ENCODE results near the gene NCDN.

The NCDN gene

GRCh38 chr1:35530168-35530567, 27.4 kb upstream of the NCDN start:
- no peak for DNase-seq (ENCODE audit: low spot score)
- no peak for TF ChIP-seq CTCF (IDR thresholded peaks at IDR 0.05; ENCODE audit: extremely low read depth, missing control alignments)

GRCh38 chr1:35530946-35531345, 26.7 kb upstream of the NCDN start:
- TF ChIP-seq CTCF (IDR thresholded peaks at IDR 0.05; ENCODE audit: extremely low read depth, missing control alignments) = no peak
- DNase-seq (ENCODE audit: low spot score) = no peak

GRCh38 chr1:35531368-35531767, 26.2 kb upstream of the NCDN start:
- DNase-seq (ENCODE audit: low spot score) = no peak
- TF ChIP-seq CTCF (IDR thresholded peaks at IDR 0.05; ENCODE audit: extremely low read depth, missing control alignments) = no peak

- no peak for TF ChIP-seq CTCF (IDR thresholded peaks at IDR 0.05; ENCODE audit: extremely low read depth, missing control alignments)
- DNase-seq (ENCODE audit: low spot score) = no peak
Measured at GRCh38 chr1:35532497-35533223, 24.9 kb upstream of the NCDN start.

- no peak for TF ChIP-seq CTCF (IDR thresholded peaks at IDR 0.05; ENCODE audit: extremely low read depth, missing control alignments)
- no peak for DNase-seq (ENCODE audit: low spot score)
Measured at GRCh38 chr1:35533586-35533985, 24.0 kb upstream of the NCDN start.

GRCh38 chr1:35535243-35535642, 22.4 kb upstream of the NCDN start:
- DNase-seq (ENCODE audit: low spot score) = no peak
- no peak for TF ChIP-seq CTCF (IDR thresholded peaks at IDR 0.05; ENCODE audit: extremely low read depth, missing control alignments)

- TF ChIP-seq CTCF (IDR thresholded peaks at IDR 0.05; ENCODE audit: extremely low read depth, missing control alignments) = no peak
- no peak for DNase-seq (ENCODE audit: low spot score)
Measured at GRCh38 chr1:35536556-35537162, 20.9 kb upstream of the NCDN start.
